ENCODE measurements around the gene SUFU. TPM values are rescaled to one million over a fixed set of nuclear protein-coding genes. Genes with fewer than 3 reads are reported as not detected.

SUFU gene
- total RNA-seq, 4 donors from 2014 or later: 5.0 to 8.9 (median 6.8) TPM

GRCh38 chr10:102542800-102543418 is 39.1 kb downstream of the SUFU start:
- 69 to 73% methylated on average over 8 of the region's 8 CpGs for WGBS, 2 donors
- no peak for DNase-seq
- no peaks in the 10 kb centered on the region for H3K36me3 ChIP-seq
- H3K27ac ChIP-seq: no peak overlapping the region
- H3K4me1 ChIP-seq: peaks cover 0 to 17% (median 8%) of the 10 kb centered on the region in 3 donors
- no peaks in the 10 kb centered on the region for H3K27me3 ChIP-seq
- no peak overlapping the region for H3K4me3 ChIP-seq
- intact Hi-C loops (cut with DNase I): no loop called here
- H3K9me3 ChIP-seq: no peaks in the 10 kb centered on the region
- TF ChIP-seq CTCF (IDR thresholded peaks at IDR 0.05): no peak
- TF ChIP-seq POLR2A (IDR thresholded peaks at IDR 0.05): no peak

GRCh38 chr10:102545265-102545871 is 41.6 kb downstream of the SUFU start:
- H3K27me3 ChIP-seq: no peaks in the 10 kb centered on the region
- intact Hi-C loops (cut with DNase I): no loop called here
- no peak for TF ChIP-seq POLR2A (IDR thresholded peaks at IDR 0.05)
- TF ChIP-seq CTCF (IDR thresholded peaks at IDR 0.05): no peak

GRCh38 chr10:102545997-102546396 is 42.2 kb downstream of the SUFU start:
- WGBS, 2 donors: 53 to 55% methylated on average over 2 of the region's 2 CpGs
- no peak overlapping the region for H3K27ac ChIP-seq
- no peaks in the 10 kb centered on the region for H3K27me3 ChIP-seq
- intact Hi-C loops (cut with DNase I): no loop called here
- H3K36me3 ChIP-seq: peaks cover 0 to 19% (median 0%) of the 10 kb centered on the region in 3 donors
- H3K4me3 ChIP-seq: no peak overlapping the region
- TF ChIP-seq POLR2A (IDR thresholded peaks at IDR 0.05) (no peak), CTCF (IDR thresholded peaks at IDR 0.05) (no peak)
- H3K9me3 ChIP-seq: no peaks in the 10 kb centered on the region
- peaks cover 0 to 17% (median 8%) of the 10 kb centered on the region in 3 donors for H3K4me1 ChIP-seq
- DNase-seq: no peak

More at GRCh38 chr10:102545265-102545871, 41.6 kb downstream of the SUFU start:
- Histone ChIP-seq H3K4me3 (no peak overlapping the region), H3K36me3 (peaks cover 0 to 12% (median 0%) of the 10 kb centered on the region in 3 donors), H3K27ac (no peak overlapping the region), H3K9me3 (no peaks in the 10 kb centered on the region), H3K4me1 (peaks cover 0 to 17% (median 8%) of the 10 kb centered on the region in 3 donors)
- no peak for DNase-seq
- 71 to 87% methylated on average over 7 of the region's 7 CpGs for WGBS, 2 donors

GRCh38 chr10:102546606-102547320 is 43.0 kb downstream of the SUFU start:
- Histone ChIP-seq H3K36me3 (peaks cover 0 to 26% (median 0%) of the 10 kb centered on the region in 3 donors), H3K9me3 (no peaks in the 10 kb centered on the region), H3K27me3 (no peaks in the 10 kb centered on the region), H3K27ac (no peak overlapping the region), H3K4me3 (no peak overlapping the region), H3K4me1 (peaks cover 0 to 17% (median 8%) of the 10 kb centered on the region in 3 donors)
- intact Hi-C loops (cut with DNase I): no loop called here
- WGBS, 2 donors: 15 to 75% methylated on average over 2 to 11 of the region's 12 CpGs
- TF ChIP-seq POLR2A (IDR thresholded peaks at IDR 0.05) (no peak), CTCF (IDR thresholded peaks at IDR 0.05) (no peak)
- no peak for DNase-seq

GRCh38 chr10:102549549-102549948 is 45.8 kb downstream of the SUFU start:
- H3K4me1 ChIP-seq: peaks cover 0 to 17% (median 8%) of the 10 kb centered on the region in 3 donors
- intact Hi-C loops (cut with DNase I): no loop called here
- H3K27me3 ChIP-seq: no peaks in the 10 kb centered on the region
- TF ChIP-seq POLR2A (IDR thresholded peaks at IDR 0.05) (no peak), CTCF (IDR thresholded peaks at IDR 0.05) (no peak)
- peaks cover 0 to 34% (median 0%) of the 10 kb centered on the region in 3 donors for H3K36me3 ChIP-seq
- no peak overlapping the region for H3K4me3 ChIP-seq
- H3K9me3 ChIP-seq: no peaks in the 10 kb centered on the region
- no peak for DNase-seq
- WGBS, 2 donors: 75 to 86% methylated on average over 1 of the region's 1 CpG
- no peak overlapping the region for H3K27ac ChIP-seq

Measured in esophagus squamous epithelium (tissue), 5 donors.